Ovary (tissue), 9 donors: Measurements from ENCODE around the gene SLC29A4. TPM values are rescaled to one million over a fixed set of nuclear protein-coding genes. Genes with fewer than 3 reads are reported as not detected.
"Not testable (repeated sequence)": the region's sequence is repeated elsewhere in the genome, so short reads cannot be mapped to it uniquely, and the experiment has no call there.

Experiments
- DNase-seq, 5 donors: peaks; one replicate each; pipeline ENCODE4 v3.0.0-alpha.2; 2019 to 2020
- H3K27ac ChIP-seq, 2 donors: fragments of 200-600 bp; one replicate each; pipeline versions ENCODE4 v1.5.1 to v1.8.0; 2019 to 2022
- H3K27me3 ChIP-seq: fragments of 200-600 bp; one replicate; pipeline ENCODE4 v1.8.0; 2022
- H3K36me3 ChIP-seq: fragments of 200-600 bp; sonication (generic); one replicate; pipeline ENCODE4 v1.5.1; 2019
- H3K4me1 ChIP-seq: one replicate; pipeline ENCODE4 v1.8.1; 2013; ENCODE audit warnings: mild to moderate bottlenecking, moderate library complexity; ENCODE audit not compliant: insufficient read depth
- H3K4me3 ChIP-seq: fragments of 200-600 bp; sonication (generic); one replicate; pipeline ENCODE4 v1.5.1; 2017
- H3K9me3 ChIP-seq, 2 donors: fragments of 200-600 bp in 1 of 2; sonication (generic) in 1 of 2; one replicate each; pipeline versions ENCODE4 v1.5.1 to v1.8.1; 2013 to 2019; ENCODE audit warnings: mild to moderate bottlenecking in 1 of 2, moderate library complexity in 1 of 2
- EP300 ChIP-seq: sonication (generic); formaldehyde crosslinking; IDR thresholded peaks from one replicate; pipeline ENCODE4 v1.6.1; 2017; ENCODE audit warnings: antibody characterized with exemption
- POLR2A ChIP-seq: fragments of 450-650 bp; IDR thresholded peaks from one replicate; pipeline ENCODE4 v1.6.1; 2017; ENCODE audit warnings: antibody characterized with exemption, mild to moderate bottlenecking, moderate library complexity
- WGBS, 3 donors: extraction: QIAGEN DNeasy Blood & Tissue Kit in 1 of 3; methylation state at CpG; one replicate each; pipeline versions ENCODE4 v1.1.5 to v1.1.7; 2013 to 2017; 5-methylcytosine and 5-hydroxymethylcytosine counted together
- intact Hi-C, 4 donors: fragments of 100-400 bp; cut with DNase I; formaldehyde crosslinking; loops; one replicate each; pipeline versions ENCODE4 v1.11.0 to v1.15.1; 2022 to 2023
- polyA plus RNA-seq, 2 donors: library from polyadenylated mRNA; stranded (reverse); fragments of 200-250 nt in 1 of 2; fragments of 350-450 nt in 1 of 2; fragmentation: Illumina TruSeq in 1 of 2; extraction: RNeasy Lipid Tissue Mini Kit (QIAGEN cat#74804) in 1 of 2; gene quantifications; one replicate each; pipeline ENCODE4 v1.2.3, GENCODE V29; 2013 to 2014
- total RNA-seq, 7 donors: library from RNA; depleted of rRNA in 2 of 7; stranded (reverse); fragments of >200 nt in 2 of 7; fragmentation: NEBNext Ultra II Directional in 3 of 7; extraction: Animal tissue kit (Norgen Biotek cat#: 25700) in 3 of 7; gene quantifications; one replicate each; pipeline versions ENCODE4 v1.1.0 to v1.2.4, GENCODE V29; 2016 to 2023
- TF ChIP-seq, protein P1 (sequence below), 3 donors: fragments of 450-650 bp in 2 of 3; fragments of 200-600 bp in 1 of 3; IDR thresholded peaks; one replicate each; pipeline versions ENCODE4 v1.5.1 to v1.8.0; 2016 to 2022; ENCODE audit warnings: antibody characterized with exemption in 3 of 3, mild to moderate bottlenecking in 1 of 3
- donor health status: DM: no; HTN: no; CAD: no; lungs with moderate emphysema.
- donor health status: DM: no; HTN: no; CAD: no.
- donor health status: Bipolar disorder and iron deficiency.
- donor health status: DM: yes; HTN: yes; CAD: no.
- donor health status: DM: no; HTN: no; CAD: no.
- donor health status: DM: yes; HTN: yes; CAD: no.

Gene SLC29A4
- total and polyA plus RNA-seq, 9 donors = 1.1 to 9.9 (median 2.2) TPM

DNA sequence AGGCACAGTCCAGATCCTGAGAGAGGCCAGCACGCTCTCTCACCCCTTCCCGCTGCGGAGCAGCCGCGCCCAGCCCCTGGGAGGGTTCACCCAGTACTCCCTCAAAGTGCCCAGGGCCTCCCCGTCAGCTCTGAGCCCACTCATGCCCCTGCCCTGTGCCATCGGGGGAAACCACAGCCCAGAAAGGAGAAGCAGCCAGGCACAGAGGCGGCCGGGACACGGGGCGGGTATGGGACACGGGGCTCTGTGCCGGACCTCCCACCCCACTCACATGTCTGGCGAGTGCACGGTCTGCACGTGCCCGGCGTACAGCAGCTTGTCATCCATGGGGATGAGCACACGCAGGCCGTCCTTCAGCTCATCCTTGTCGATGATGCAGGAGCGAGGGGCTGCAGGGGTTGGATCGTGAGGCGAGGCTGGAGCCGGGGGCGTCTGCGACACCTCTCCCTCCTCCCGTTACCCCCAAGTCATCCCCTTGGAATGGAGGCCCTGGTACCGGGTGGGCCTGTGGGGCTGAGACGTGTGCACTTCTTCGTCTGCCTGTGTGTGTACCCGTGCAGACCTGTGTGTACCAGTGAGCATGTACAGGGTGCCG, 38.2 kb downstream of the SLC29A4 start:
- H3K27ac ChIP-seq = no peak overlapping the region
- H3K36me3 ChIP-seq = peaks cover 3% of the 10 kb centered on the region
- WGBS, 3 donors = 97 to 100% (median 97%) methylated on average over 9 to 33 of the region's 33 CpGs
- H3K9me3 ChIP-seq = peaks cover 0 to 11% of the 10 kb centered on the region in 2 donors
- TF ChIP-seq EP300 (no peak), POLR2A (no peak)
- TF ChIP-seq, protein P1, sequence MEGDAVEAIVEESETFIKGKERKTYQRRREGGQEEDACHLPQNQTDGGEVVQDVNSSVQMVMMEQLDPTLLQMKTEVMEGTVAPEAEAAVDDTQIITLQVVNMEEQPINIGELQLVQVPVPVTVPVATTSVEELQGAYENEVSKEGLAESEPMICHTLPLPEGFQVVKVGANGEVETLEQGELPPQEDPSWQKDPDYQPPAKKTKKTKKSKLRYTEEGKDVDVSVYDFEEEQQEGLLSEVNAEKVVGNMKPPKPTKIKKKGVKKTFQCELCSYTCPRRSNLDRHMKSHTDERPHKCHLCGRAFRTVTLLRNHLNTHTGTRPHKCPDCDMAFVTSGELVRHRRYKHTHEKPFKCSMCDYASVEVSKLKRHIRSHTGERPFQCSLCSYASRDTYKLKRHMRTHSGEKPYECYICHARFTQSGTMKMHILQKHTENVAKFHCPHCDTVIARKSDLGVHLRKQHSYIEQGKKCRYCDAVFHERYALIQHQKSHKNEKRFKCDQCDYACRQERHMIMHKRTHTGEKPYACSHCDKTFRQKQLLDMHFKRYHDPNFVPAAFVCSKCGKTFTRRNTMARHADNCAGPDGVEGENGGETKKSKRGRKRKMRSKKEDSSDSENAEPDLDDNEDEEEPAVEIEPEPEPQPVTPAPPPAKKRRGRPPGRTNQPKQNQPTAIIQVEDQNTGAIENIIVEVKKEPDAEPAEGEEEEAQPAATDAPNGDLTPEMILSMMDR (IDR thresholded peaks at IDR 0.05) = no peak
- no peak for DNase-seq
- intact Hi-C loops = no loop called here
- no peak overlapping the region for H3K4me3 ChIP-seq
- H3K4me1 ChIP-seq = no peaks in the 10 kb centered on the region
- H3K27me3 ChIP-seq = no peaks in the 10 kb centered on the region

DNA sequence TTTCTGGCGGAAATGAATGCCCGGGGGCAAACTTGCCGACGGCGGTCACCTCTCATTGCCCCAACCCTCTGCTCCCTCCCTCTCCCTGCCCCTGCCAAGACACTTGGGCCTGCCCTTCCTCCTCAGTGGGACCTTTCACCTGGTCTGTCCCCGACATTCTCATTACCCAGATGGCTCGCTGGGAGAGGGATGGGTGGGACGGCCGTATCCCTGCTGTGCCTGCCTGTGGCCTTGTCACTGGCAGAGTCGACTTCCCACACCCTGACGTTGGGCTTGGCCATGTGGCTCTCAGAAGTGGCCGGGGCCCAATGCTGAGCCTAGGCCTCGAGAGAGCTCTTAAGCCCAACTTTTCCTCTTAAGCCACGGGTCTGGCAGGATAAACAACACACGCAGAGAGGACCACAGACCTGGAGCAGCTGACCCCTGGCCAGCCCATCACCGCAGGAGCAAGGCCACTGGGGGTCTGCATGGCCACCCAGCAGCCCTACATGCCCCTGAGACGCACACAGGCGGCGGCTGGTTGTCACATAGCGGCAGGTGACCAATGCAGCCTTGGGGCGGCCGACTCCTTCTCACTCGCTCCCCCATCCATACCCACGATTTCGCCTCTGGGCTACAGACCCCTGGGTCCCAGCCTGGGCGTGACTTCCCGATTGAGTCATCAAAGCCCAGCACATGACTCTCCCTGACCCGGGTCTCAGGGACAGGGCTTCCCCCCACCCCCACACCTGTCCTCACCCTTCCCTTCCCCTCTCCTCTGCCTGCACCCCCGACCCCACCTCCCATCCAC, 40.1 kb downstream of the SLC29A4 start:
- Histone ChIP-seq H3K36me3 (peaks cover 3% of the 10 kb centered on the region), H3K4me1 (no peaks in the 10 kb centered on the region)
- intact Hi-C loops = no loop called here

DNA sequence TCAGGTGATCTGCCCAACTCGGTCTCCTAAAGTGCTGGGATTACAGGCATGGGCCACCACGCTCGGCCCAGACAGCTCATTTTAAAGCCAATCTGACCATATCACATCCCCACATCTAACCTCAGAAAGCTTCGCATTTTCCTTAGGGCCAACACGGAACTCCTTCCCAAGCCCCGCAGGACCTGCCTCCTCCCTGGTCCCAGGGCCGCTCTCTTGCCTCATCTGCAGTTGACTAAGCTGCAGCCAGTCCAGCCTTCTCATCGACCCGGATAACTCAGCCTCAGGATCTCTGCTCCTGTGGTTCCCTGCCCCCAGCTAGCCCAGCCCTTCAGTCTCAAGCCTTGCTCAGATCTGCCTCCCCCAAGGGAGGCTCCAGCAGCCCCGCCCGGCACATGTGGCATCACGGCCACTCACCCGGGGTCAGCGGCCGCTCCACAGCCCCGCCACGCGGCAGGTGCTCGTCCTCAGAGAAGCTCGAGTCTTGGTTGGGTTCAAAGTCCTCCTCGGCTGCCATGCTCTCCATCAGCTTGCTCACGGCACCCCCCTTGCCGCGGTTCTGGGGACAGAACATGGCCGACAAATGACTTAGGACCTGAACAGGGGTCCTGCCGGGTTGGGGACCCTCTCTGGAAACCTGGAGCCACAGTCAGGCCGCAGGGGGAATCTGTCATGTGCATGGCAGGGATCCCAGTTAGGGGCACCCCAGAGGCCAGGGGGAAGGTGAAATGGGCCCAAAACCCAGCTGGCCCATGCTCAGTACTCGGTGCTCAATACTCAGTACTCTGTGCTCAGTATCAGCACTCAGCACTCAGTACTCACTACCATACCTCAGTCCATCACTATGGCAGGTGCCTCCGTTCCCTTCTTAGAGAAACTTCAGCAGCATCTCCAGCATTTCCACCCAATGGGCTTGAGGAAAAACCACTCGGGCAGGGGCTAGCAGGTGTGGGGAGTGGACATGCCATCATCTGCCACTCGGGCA, 41.3 kb downstream of the SLC29A4 start:
- H3K4me3 ChIP-seq, intact Hi-C loops, H3K9me3 ChIP-seq, H3K27ac ChIP-seq, H3K27me3 ChIP-seq, H3K36me3 ChIP-seq, H3K4me1 ChIP-seq, DNase-seq: not testable (repeated sequence)
- 94% methylated on average over 30 to 31 of the region's 31 CpGs for WGBS, 3 donors

More for the DNA sequence above, 40.1 kb downstream of the SLC29A4 start:
- H3K9me3 ChIP-seq = peaks cover 0 to 11% of the 10 kb centered on the region in 2 donors
- DNase-seq = no peak
- H3K27ac ChIP-seq = no peak overlapping the region
- WGBS, 3 donors = 85 to 88% (median 85%) methylated on average over 28 to 29 of the region's 29 CpGs
- H3K4me3 ChIP-seq = no peak overlapping the region
- H3K27me3 ChIP-seq = no peaks in the 10 kb centered on the region
- no peak for TF ChIP-seq EP300
- no peak for TF ChIP-seq POLR2A
- TF ChIP-seq, protein P1 (IDR thresholded peaks at IDR 0.05) = no peak

DNA sequence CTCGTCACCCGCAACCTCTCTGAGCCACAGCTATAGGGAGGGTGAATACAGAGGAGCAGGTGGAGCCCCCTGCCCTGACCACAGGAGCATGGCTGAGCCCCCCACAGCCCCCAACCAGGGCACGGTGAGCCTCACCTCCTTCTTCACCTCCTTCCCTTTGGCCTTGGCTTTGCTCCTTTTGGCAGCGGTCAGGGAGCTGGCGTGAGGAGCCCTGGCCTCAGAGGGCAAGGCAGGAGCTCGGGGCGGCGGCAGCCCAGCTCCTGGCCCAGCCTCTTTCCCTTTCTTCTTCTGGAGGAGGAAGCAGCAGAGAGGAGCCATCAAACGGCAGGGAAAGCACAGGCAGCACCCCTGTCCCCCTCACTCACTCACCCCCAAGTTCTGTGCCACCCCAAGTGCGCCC, 42.2 kb downstream of the SLC29A4 start:
- TF ChIP-seq, protein P1 (IDR thresholded peaks at IDR 0.05) = no peak
- TF ChIP-seq POLR2A (no peak), EP300 (no peak)
- peaks cover 3% of the 10 kb centered on the region for H3K36me3 ChIP-seq
- no peak overlapping the region for H3K27ac ChIP-seq
- no peaks in the 10 kb centered on the region for H3K4me1 ChIP-seq
- H3K27me3 ChIP-seq = no peaks in the 10 kb centered on the region
- H3K9me3 ChIP-seq = peaks cover 0 to 5% of the 10 kb centered on the region in 2 donors
- intact Hi-C loops = no loop called here
- WGBS, 3 donors = 88 to 92% (median 90%) methylated on average over 10 of the region's 10 CpGs
- H3K4me3 ChIP-seq = no peak overlapping the region
- no peak for DNase-seq
